ENCODE results near the gene GPC5. TPM values are rescaled to one million over a fixed set of nuclear protein-coding genes. Genes with fewer than 3 reads are reported as not detected.

Gene GPC5
- total and polyA plus RNA-seq, 2 of the 8 experiments (the other 6 are each of a cell fraction or from before 2014, with no cell fraction given) = 0.20 to 0.39 TPM

GRCh38 chr13:92626274-92626673, 1227.9 kb downstream of the GPC5 start (continued):
- TF ChIP-seq CHD7 (IDR thresholded peaks at IDR 0.05; ENCODE audit: insufficient replicate concordance, low read length) (no peak), SP1 (IDR thresholded peaks at IDR 0.05; ENCODE audit: low read depth, low read length) (no peak), HDAC6 (IDR thresholded peaks at IDR 0.05; ENCODE audit: low read depth, low read length) (no peak), CHD1 (IDR thresholded peaks at IDR 0.05; ENCODE audit: low read depth, low read length) (no peak), SIX5 (IDR thresholded peaks at IDR 0.05; ENCODE audit: low read depth, low read length) (no peak), SP4 (IDR thresholded peaks at IDR 0.05; ENCODE audit: low read length) (no peak), TCF12 (IDR thresholded peaks at IDR 0.05; ENCODE audit: low read depth, low read length) (no peak), TAF1 (IDR thresholded peaks at IDR 0.05; ENCODE audit: low read depth, low read length) (no peak), SP2 (IDR thresholded peaks at IDR 0.05; ENCODE audit: low read length) (no peak), SIRT6 (IDR thresholded peaks at IDR 0.05; ENCODE audit: low read length) (no peak), USF2 (IDR thresholded peaks at IDR 0.05; ENCODE audit: low read length) (no peak), RXRA (IDR thresholded peaks at IDR 0.05; ENCODE audit: insufficient read depth, low read depth, low read length) (no peak), GABPA (IDR thresholded peaks at IDR 0.05; ENCODE audit: borderline replicate concordance, insufficient read depth, low read length) (no peak)

Data from H1 (cell line).